ENCODE measurements around the gene OCRL. TPM values are rescaled to one million over a fixed set of nuclear protein-coding genes. Genes with fewer than 3 reads are reported as not detected.

Gene OCRL
- total RNA-seq, 1 donor from 2014 or later, result 18.2 TPM

DNA sequence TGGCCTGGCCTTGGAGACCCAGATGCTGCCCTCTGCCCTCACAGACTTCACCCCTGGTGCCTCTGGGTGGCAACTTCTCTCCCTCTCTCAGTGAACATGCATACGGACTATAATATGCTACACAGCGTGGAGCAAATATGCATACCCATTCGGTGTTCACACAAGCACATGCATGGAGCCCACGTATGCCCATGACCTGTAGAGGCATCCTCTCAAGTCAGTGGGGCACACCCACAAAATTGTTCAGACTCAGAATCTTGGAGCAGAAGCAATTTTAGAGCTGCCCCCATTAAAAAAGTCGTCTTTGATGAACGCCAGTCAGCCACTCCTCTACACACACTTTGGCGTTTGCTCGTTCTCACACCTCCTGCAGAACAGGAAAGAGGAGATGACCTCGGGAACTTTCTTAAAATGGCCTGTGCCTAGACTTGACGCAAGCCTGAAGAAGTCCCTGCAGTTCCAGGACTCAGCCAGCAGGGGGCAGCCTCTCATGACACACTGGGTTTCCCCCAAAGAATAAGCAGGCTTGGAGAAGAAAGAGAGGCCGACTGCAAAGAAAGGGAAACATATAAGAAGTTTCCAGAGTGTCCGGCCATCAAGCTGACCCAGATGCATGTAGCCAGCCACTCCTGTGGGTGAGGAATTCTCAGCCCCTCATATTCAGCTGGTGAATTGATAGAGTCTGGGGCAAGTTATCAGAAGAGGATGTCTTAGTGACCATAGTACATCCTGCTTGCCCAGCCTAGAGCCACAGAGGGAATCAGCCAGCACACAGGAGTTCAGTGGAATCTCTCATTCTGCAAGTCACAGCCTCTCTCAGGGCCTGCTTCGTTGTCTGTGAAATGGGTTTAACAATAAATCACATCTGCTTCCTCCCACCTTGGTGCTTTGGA is 97.4 kb downstream of the OCRL start:
- FAIRE-seq, result no peak
- TF ChIP-seq, protein P1, sequence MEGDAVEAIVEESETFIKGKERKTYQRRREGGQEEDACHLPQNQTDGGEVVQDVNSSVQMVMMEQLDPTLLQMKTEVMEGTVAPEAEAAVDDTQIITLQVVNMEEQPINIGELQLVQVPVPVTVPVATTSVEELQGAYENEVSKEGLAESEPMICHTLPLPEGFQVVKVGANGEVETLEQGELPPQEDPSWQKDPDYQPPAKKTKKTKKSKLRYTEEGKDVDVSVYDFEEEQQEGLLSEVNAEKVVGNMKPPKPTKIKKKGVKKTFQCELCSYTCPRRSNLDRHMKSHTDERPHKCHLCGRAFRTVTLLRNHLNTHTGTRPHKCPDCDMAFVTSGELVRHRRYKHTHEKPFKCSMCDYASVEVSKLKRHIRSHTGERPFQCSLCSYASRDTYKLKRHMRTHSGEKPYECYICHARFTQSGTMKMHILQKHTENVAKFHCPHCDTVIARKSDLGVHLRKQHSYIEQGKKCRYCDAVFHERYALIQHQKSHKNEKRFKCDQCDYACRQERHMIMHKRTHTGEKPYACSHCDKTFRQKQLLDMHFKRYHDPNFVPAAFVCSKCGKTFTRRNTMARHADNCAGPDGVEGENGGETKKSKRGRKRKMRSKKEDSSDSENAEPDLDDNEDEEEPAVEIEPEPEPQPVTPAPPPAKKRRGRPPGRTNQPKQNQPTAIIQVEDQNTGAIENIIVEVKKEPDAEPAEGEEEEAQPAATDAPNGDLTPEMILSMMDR (IDR thresholded peaks at IDR 0.05; ENCODE audit: insufficient read depth, low read length, severe bottlenecking), result peak; percentile 82
- Histone ChIP-seq H3K36me3 (ENCODE audit: control insufficient read depth, insufficient read depth, low read length) (no peaks in the 10 kb centered on the region), H3K27me3 (ENCODE audit: control insufficient read depth, insufficient read depth, low read length) (no peaks in the 10 kb centered on the region), H3K4me3 (ENCODE audit: low read depth, low read length) (no peak overlapping the region)
- DNase-seq (ENCODE audit: low read depth), result peak; percentile 47

DNA sequence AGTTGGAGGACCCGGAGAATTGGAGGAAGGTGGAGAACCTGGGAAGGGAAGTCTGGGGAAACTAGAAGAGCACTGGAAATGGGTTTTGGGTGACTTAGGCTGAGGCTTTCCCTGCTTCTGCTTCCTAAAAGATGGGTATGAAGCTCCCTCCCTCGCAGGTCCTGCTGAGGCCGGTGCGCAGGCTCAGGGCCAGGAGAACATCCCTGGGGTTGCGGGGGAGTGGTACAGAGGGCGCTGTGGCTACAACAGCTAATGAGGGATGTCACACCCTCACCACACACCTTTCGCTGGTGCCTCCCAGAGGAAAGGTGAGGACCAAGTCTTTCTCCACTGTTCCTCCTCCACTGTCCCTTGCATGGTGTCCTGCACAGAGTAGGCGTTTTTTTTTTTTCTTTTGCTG is 98.9 kb downstream of the OCRL start:
- no peaks in the 10 kb centered on the region for H3K27me3 ChIP-seq (ENCODE audit: control insufficient read depth, insufficient read depth, low read length)
- no peak overlapping the region for H3K4me3 ChIP-seq (ENCODE audit: low read depth, low read length)
- FAIRE-seq (no peak), DNase-seq (ENCODE audit: low read depth) (no peak)
- TF ChIP-seq, protein P1 (IDR thresholded peaks at IDR 0.05; ENCODE audit: insufficient read depth, low read length, severe bottlenecking), result no peak
- H3K36me3 ChIP-seq (ENCODE audit: control insufficient read depth, insufficient read depth, low read length), result no peaks in the 10 kb centered on the region

DNA sequence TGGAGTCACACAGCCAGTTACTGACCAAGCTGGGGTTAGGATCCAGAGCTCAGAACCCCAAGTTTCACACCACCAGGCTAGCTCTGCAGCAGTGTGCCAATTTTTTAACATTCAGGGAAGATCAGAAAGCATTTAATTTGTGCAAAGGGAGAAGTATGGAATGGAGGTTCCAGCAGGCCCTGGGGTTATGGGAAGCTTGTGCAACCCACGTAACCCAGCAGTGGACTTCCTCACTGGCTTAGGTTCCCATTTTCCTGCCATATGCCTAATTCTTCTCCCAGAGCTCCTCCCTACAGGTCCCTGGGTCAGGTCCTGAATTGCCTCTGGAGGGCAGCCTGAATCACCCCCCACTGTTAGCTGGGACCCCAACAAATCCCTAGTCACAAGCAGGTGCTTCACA is 100.7 kb downstream of the OCRL start:
- Histone ChIP-seq H3K36me3 (ENCODE audit: control insufficient read depth, insufficient read depth, low read length) (no peaks in the 10 kb centered on the region), H3K27me3 (ENCODE audit: control insufficient read depth, insufficient read depth, low read length) (no peaks in the 10 kb centered on the region), H3K4me3 (ENCODE audit: low read depth, low read length) (no peak overlapping the region)
- no peak for FAIRE-seq
- no peak for DNase-seq (ENCODE audit: low read depth)
- TF ChIP-seq, protein P1 (IDR thresholded peaks at IDR 0.05; ENCODE audit: insufficient read depth, low read length, severe bottlenecking), result no peak

DNA sequence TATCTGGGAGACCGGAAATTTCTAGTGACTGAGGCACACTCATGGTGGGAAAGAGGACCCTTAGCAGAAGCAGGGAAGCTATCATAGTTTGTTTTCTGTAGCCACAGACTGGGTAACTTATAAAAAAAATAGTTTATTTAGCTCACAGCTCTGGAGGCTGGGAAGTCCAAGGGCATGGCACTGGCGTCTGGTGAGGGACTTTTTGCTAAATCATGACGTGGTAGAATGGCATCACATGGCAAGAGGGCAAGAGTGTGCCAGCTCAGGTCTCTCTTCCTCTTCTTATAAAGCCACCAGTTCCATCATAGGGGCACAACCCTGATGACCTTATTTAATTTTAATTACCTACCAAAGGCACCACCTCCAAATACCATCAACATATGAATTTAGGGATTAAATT is 101.4 kb downstream of the OCRL start:
- FAIRE-seq (no peak), DNase-seq (ENCODE audit: low read depth) (no peak)
- Histone ChIP-seq H3K4me3 (ENCODE audit: low read depth, low read length) (no peak overlapping the region), H3K36me3 (ENCODE audit: control insufficient read depth, insufficient read depth, low read length) (no peaks in the 10 kb centered on the region), H3K27me3 (ENCODE audit: control insufficient read depth, insufficient read depth, low read length) (no peaks in the 10 kb centered on the region)
- TF ChIP-seq, protein P1 (IDR thresholded peaks at IDR 0.05; ENCODE audit: insufficient read depth, low read length, severe bottlenecking), result no peak

DNA sequence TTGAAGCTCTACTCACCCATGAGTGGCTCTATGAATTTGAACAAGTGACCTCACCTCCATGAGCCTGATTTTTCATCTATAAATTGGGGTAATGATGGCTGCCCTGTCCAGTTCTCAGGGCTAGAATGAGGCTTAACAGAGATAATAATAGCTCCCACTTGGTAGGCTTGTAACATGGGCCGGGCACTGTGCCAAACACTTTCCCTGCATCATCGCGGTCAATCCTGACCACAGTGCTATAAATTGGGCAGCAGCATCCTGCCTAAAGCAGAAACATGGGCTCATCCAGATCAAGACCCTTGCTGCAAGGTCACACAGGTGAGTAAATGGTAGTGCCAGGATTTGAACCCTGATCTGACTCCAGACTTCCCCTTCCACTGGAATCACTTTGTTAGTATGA is 101.9 kb downstream of the OCRL start:
- Histone ChIP-seq H3K4me3 (ENCODE audit: low read depth, low read length) (no peak overlapping the region), H3K27me3 (ENCODE audit: control insufficient read depth, insufficient read depth, low read length) (no peaks in the 10 kb centered on the region), H3K36me3 (ENCODE audit: control insufficient read depth, insufficient read depth, low read length) (no peaks in the 10 kb centered on the region)
- FAIRE-seq (peak; percentile 32), DNase-seq (ENCODE audit: low read depth) (no peak)
- TF ChIP-seq, protein P1 (IDR thresholded peaks at IDR 0.05; ENCODE audit: insufficient read depth, low read length, severe bottlenecking), result no peak

Other genes with a start within 250 kb of the OCRL start
- gene SMARCA1, start 16.8 kb upstream of the OCRL start, total RNA-seq, result 5.6 and 6.8 TPM in 2 replicates
- under 0.01 and 0.13 TPM in 2 replicates for gene APLN, start 114.7 kb downstream of the OCRL start, total RNA-seq
- gene XPNPEP2, start 198.7 kb downstream of the OCRL start, total RNA-seq, result not detected in 2 replicates
- gene SASH3, start 239.7 kb downstream of the OCRL start, total RNA-seq, result not detected in 2 replicates